ENCODE results near the gene CCDC9B.

DNA sequence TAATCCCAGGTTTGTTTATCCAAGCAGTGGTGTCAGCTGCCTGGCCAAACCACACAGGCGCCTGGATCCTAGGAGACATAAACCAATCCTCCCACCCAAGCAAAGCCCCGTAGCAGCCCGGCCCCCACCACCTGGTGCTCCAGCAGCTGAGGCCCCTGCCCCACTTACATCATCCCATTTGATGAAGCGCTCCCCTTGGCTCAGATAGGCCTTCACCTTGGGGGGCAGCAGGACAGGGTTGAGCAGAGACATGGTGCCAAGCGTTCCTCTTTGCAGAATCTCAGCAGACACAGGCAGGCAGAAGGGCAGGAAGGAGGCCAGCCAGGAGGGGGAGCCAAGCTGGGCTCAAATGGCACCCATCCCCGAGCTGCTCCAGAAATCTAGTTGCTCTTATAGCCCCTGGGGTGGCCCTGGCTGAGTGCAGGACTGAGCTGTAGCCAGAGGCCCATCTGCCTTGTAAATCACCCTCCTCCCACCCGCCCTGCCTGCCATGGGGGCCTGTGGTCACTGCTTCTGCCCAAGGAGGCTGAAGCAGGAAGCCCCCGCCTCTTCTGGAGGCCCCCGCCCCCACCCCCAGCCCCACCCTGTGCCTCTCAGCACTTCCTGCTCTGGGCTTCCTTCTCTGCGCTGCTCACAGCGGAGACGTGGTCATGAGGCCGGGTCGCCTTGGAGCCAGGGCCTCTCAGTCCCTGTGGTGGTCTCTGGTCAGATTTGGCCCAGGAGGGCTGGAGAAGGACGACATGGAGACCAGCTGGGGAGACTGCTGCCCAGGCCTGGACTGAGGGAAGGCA lies 33.1 kb downstream of the CCDC9B start, which contains the start of gene PLCB2:
- TF ChIP-seq, protein P1, sequence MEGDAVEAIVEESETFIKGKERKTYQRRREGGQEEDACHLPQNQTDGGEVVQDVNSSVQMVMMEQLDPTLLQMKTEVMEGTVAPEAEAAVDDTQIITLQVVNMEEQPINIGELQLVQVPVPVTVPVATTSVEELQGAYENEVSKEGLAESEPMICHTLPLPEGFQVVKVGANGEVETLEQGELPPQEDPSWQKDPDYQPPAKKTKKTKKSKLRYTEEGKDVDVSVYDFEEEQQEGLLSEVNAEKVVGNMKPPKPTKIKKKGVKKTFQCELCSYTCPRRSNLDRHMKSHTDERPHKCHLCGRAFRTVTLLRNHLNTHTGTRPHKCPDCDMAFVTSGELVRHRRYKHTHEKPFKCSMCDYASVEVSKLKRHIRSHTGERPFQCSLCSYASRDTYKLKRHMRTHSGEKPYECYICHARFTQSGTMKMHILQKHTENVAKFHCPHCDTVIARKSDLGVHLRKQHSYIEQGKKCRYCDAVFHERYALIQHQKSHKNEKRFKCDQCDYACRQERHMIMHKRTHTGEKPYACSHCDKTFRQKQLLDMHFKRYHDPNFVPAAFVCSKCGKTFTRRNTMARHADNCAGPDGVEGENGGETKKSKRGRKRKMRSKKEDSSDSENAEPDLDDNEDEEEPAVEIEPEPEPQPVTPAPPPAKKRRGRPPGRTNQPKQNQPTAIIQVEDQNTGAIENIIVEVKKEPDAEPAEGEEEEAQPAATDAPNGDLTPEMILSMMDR (IDR thresholded peaks at IDR 0.05): no peak
- TF ChIP-seq POLR2A (IDR thresholded peaks at IDR 0.05): no peak

All from stomach (tissue), 4 donors.